Measurements from ENCODE around the gene ANXA2. TPM values are rescaled to one million over a fixed set of nuclear protein-coding genes. Genes with fewer than 3 reads are reported as not detected.
"Not testable (repeated sequence)": the region's sequence is repeated elsewhere in the genome, so short reads cannot be mapped to it uniquely, and the experiment has no call there.

ANXA2 gene
- total RNA-seq, 2 donors from 2014 or later: 28.8 to 92.4 TPM

DNA sequence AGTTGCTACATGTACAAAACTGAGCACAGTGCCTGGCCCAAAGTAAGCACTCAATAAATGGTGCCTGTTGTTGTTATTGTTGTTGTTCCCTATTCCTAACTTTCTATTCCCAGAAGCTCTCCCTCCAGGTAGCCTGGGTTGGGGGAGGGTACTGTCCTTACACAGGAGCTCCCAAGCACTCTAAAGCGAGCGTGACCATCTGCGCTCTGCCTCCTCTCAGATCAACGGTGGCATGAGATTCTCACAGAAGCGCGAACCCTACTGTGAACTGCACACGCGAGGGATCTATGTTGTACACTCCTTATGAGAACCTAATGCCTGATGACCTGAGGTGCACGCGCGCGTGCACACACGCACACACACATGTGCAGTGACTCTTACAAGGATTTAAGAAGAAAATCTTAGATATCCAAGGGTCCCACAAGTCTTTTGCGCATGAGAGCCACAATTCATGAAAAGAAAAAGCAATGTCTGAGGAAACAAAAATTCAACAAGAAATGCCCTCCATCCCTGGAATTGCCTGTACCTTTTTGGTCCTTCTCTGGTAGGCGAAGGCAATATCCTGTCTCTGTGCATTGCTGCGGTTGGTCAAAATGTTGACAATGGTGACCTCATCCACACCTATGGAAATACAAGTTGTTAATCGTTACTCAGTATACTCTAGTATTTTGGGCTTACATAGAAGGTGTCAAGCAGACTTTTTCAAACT lies 33.7 kb downstream of the ANXA2 start:
- Mint-ChIP-seq H3K27ac (no peak overlapping the region), H3K36me3 (peaks cover 8 to 10% of the 10 kb centered on the region in 2 donors), H3K9me3 (no peaks in the 10 kb centered on the region)
- ATAC-seq (no peak), DNase-seq (ENCODE audit: low spot score in 2 of 2) (no peak)

DNA sequence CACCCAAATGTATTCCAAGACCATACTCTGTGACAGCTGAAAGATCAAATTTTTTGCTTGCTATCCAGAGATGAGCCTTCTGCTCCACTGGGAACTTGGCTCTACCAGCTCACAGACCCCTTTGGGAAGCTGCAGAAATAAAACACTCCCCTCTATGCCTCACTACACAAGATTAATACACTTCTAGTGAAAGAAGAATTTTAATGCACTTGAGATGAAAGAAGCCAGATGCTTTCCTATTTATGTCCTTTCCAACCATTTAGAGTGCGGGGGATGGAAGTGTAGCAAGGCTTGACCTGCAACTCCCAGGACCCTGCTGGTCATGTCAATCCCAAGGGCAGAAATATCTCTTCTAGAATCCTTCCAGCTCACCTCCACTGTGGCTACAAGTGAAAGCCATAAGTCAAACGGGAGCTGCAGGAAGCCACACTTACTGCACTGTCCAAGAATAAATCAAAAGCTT lies 34.7 kb downstream of the ANXA2 start:
- Mint-ChIP-seq H3K9me3 (no peaks in the 10 kb centered on the region), H3K27ac (peak overlapping the region; percentile 78 to 82), H3K36me3 (peaks cover 8 to 10% of the 10 kb centered on the region in 2 donors)
- no peak for ATAC-seq
- DNase-seq (ENCODE audit: low spot score in 2 of 2): no peak

DNA sequence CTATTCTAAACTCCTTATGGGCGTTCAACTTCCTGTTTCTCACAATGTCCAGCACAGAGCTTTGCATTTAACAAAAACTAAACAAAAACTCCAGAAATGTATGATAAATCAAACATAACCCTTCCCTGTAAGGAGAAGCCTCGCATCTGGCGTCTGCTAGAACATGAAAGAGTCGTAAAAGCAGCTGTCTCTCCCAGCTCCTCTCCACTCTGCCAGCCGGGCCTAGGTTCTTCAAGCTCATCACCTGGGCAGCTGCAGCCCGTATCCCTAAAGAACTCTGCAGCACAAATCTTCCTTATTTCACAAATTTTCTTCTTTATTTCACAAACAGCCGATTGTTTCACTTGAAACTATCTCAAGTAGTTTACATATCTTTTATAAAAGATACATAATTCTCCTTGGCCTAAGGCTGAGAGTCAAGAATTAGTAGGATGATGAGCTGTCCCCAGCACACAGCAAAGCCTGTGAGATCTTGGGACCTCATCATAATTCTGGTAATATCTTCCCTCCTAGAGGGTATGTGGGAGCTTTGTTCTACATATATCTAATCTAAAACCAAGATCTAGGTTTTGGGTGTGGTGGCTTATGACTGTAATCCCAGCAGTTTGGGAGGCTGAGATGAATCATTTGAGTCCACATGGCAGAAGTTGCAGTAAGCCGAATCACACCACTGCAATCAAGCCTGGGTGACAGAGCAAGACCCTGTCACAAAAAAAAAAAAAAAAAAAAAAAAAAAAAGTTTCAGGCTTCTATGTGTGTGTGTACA lies 35.3 kb downstream of the ANXA2 start:
- no peaks in the 10 kb centered on the region for H3K9me3 Mint-ChIP-seq
- peak overlapping the region; percentile 33 to 78 for H3K27ac Mint-ChIP-seq
- DNase-seq (ENCODE audit: low spot score in 2 of 2): peak in 1 of 2 donors; percentile 42
- H3K36me3 Mint-ChIP-seq: peaks cover 8 to 10% of the 10 kb centered on the region in 2 donors
- ATAC-seq: peak; percentile 98 to 99

DNA sequence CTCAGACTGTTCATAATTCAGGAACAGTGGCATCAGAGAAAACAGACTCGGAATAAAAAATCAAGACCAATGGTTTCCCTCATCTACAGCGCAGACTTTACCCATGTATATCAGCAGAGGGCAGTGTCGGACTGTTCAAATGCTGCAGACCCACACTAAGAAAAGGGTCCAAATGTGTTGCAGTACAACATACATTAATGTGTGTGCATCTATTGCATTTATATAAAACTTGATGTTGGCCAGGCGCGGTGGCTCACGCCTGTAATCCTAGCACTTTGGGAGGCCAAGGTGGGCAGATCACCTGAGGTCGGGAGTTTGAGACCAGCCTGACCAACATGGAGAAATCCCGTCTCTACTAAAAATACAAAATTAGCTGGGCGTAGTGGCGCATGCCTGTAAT lies 38.0 kb downstream of the ANXA2 start:
- not testable (repeated sequence) for ATAC-seq, H3K9me3 Mint-ChIP-seq, H3K27ac Mint-ChIP-seq
- DNase-seq (ENCODE audit: low spot score in 2 of 2): peak in 1 of 2 donors; percentile 30
- peaks cover 8 to 22% of the 10 kb centered on the region in 2 donors for H3K36me3 Mint-ChIP-seq

DNA sequence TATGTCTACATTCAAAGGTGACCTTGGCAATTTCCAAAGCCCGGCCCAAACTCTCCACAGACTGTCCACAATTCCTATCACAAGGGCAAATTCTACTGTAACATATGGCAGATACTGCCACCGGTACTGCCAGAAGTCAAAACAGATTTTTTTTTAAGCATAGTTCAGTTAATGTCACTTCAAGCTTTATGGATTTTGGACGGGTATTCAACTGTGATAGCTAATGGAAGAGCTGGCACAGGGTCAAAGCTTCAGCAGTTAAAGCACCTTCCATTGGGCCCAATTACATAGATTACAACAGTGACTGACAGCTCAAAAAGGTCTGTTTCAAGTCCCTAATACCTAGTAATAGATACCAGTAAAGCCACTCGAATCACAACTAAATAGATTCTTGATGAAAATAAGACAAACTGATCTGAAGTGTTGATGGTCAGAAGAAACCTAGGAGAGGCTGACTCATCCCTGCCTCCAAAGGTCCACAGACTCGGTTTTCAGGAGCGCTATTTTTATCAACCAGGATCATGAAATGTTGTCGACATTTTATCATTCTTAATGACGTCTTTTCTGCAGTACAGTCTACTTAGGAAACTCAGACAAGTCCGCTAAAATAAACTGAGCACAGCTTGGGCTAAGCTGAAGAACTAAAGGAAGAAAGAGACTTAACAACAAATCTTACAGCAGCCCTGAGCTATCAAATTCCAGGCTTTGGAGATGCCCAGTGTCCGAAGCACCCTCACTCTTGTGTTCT lies 38.7 kb downstream of the ANXA2 start:
- H3K9me3 Mint-ChIP-seq: no peaks in the 10 kb centered on the region
- DNase-seq (ENCODE audit: low spot score in 2 of 2) (no peak), ATAC-seq (no peak)
- H3K36me3 Mint-ChIP-seq: peaks cover 8 to 28% of the 10 kb centered on the region in 2 donors
- no peak overlapping the region for H3K27ac Mint-ChIP-seq

DNA sequence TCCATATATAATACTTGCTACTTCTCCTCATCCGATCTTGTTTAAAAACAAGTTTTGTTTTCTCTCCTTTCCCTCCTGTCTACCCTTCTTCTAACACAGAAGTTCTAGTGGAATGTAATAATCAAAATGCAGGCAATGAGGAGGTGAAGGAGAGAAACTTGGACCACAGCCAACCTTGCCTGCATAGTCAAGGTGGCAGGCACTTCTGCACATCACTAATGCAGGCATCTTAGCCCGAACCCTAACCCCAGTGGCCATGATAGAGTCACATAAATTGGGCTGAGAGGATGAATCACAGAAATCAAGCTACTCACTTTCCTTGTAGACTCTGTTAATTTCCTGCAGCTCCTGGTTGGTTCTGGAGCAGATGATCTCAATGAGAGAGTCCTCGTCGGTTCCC lies 41.0 kb downstream of the ANXA2 start:
- DNase-seq (ENCODE audit: low spot score in 2 of 2) (no peak), ATAC-seq (no peak)
- Mint-ChIP-seq H3K9me3 (no peaks in the 10 kb centered on the region), H3K27ac (no peak overlapping the region), H3K36me3 (peaks cover 11 to 37% of the 10 kb centered on the region in 2 donors)

DNA sequence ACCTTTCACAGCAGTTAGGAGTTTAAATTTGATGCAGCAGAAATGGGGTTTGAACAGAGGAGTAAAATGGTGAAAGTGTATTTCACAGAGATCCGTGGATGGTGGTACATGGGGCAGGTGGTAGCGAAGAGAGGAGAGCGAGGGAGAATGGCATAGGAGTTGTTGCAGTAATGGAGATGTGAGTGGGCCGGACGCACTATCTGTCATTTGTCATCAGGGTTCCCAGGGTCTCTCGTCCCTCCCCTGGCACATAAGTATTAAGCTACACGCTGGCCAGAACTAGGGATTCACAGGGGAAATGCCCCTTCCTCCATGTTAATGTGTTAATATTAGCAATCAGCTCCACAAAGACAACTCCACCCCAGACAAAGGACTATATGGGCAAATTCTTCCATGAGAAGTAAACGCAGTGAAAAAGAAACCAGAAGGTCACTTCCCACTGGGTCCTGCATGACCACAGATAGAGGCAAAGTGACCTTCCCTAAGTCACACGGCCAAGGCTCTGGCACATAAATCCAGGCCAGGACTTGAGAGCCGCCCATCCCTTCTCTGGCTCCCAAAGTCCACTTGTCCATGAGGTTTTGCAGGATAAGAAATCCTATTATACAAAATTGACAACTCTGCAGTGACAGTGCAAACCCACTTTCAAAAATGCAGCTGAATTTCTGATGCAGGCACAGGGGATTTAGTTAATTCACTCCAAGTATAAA lies 42.5 kb downstream of the ANXA2 start:
- Mint-ChIP-seq H3K27ac (no peak overlapping the region), H3K36me3 (peaks cover 13 to 36% of the 10 kb centered on the region in 2 donors), H3K9me3 (no peaks in the 10 kb centered on the region)
- DNase-seq (ENCODE audit: low spot score in 2 of 2): no peak
- ATAC-seq: no peak

DNA sequence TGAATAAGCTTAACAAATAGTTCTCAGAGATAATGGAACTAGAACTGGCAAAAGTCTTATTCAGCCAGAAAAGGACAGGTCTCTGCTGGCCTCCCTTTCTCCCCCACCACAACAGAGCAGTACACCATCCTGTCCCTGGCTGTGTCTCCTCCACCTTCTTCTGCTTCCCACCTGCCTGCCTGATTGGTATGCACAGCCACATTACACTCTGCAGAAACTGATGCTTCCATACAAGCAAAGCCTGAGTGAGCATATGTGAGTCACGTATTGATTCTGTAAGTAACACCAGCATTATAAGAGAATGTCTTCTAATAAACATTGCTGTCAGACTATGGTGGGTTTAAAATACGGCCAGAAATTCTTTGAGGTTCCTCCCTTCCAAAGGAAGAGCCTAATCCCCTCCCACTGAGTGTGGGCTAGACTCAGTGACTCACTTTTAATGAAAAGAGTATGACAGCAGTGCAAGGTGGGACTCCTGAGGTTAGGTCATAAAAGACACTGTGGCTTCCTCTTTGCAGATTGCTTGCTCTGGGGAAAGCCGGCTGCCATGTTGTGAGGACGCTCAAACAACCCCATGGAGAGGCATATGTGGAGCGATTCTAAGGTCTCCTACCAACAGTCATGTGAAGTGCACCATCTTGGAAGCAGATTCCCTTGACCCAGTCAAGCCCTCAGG lies 44.4 kb downstream of the ANXA2 start:
- no peak overlapping the region for H3K27ac Mint-ChIP-seq
- no peak for DNase-seq (ENCODE audit: low spot score in 2 of 2)
- no peaks in the 10 kb centered on the region for H3K9me3 Mint-ChIP-seq
- ATAC-seq: peak; percentile 35 to 63
- H3K36me3 Mint-ChIP-seq: peaks cover 13 to 36% of the 10 kb centered on the region in 2 donors

DNA sequence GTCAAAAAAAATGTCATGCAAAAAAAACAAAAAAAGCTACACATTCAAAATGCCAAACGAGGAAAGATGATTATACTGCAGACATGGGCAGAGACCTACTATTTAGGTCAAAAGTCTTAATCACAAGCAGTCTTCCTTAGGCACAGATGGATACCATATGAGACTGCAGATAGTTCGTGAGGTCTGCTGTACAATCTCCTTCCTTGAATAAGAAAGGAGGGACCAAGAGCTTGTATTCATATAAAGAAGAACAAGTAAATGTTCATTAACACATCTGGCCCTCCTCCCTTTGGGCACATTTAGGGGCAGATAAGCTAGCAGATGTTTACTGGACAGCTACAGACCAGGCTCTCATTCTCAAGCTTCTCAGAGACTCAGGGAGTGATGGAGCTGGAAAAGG lies 45.3 kb downstream of the ANXA2 start:
- ATAC-seq (no peak), DNase-seq (ENCODE audit: low spot score in 2 of 2) (no peak)
- Mint-ChIP-seq H3K9me3 (no peaks in the 10 kb centered on the region), H3K27ac (no peak overlapping the region), H3K36me3 (peaks cover 13 to 37% of the 10 kb centered on the region in 2 donors)

DNA sequence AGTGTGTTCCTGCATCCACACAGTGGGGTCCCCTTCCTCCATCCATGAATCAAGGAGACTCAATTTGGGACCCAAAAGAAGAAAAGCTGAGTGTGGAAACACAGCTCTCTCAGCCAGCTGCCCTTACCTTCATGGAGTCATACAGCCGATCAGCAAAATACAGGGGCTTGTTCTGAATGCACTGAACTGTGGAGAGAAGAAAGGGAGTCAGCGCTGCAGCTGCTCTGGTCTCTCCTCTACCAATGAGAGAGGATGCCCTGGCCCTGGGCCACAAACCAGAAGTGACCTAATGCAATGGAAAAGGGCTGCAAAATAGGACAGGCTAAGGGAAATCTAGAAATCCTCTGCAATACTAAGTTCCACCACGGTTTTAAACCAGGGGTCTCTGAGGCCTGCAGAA lies 46.7 kb downstream of the ANXA2 start:
- peaks cover 13 to 40% of the 10 kb centered on the region in 2 donors for H3K36me3 Mint-ChIP-seq
- H3K27ac Mint-ChIP-seq: no peak overlapping the region
- DNase-seq (ENCODE audit: low spot score in 2 of 2) (no peak), ATAC-seq (no peak)
- H3K9me3 Mint-ChIP-seq: no peaks in the 10 kb centered on the region

DNA sequence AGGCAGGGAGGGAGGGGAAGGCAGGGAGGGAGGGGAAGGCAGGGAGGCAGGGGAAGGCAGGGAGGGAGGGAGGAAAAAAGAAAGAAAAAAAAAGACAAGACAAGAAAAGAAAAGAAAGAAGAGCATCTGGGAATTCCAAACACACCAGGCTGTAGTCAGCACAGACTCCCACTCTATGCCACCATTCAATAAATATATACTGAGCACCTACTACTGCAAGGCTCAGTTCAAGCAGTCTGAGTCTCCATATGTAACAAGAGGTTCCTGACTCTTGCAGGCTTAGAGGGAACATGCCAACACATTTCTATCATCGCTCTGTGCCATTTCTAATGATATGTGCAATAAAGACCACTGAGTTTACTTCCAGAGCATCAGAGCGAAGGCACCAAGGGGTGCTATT lies 47.7 kb downstream of the ANXA2 start:
- Mint-ChIP-seq H3K36me3 (peaks cover 13 to 32% of the 10 kb centered on the region in 2 donors), H3K27ac (no peak overlapping the region), H3K9me3 (no peaks in the 10 kb centered on the region)
- ATAC-seq (no peak), DNase-seq (ENCODE audit: low spot score in 2 of 2) (no peak)

DNA sequence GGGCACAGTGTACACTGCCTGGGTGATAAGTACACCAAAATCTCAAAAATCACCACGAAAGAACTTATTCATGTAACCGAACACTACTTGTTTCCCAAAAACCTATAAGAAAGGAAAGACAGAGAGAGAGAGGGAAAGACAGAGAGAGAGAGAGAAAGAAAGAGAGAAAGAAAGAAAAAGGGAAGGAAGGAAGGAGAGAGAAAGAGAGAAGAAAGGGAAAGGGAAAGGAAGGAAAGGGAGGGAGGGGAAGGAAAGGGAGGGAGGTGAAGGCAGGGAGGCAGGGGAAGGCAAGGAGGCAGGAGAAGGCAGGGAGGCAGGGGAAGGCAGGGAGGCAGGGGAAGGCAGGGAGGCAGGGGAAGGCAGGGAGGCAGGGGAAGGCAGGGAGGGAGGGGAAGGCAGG lies 48.2 kb downstream of the ANXA2 start:
- H3K9me3 Mint-ChIP-seq: no peaks in the 10 kb centered on the region
- H3K27ac Mint-ChIP-seq: peak overlapping the region in 1 of 2 donors; percentile 56
- ATAC-seq (no peak), DNase-seq (ENCODE audit: low spot score in 2 of 2) (no peak)
- peaks cover 13 to 27% of the 10 kb centered on the region in 2 donors for H3K36me3 Mint-ChIP-seq

DNA sequence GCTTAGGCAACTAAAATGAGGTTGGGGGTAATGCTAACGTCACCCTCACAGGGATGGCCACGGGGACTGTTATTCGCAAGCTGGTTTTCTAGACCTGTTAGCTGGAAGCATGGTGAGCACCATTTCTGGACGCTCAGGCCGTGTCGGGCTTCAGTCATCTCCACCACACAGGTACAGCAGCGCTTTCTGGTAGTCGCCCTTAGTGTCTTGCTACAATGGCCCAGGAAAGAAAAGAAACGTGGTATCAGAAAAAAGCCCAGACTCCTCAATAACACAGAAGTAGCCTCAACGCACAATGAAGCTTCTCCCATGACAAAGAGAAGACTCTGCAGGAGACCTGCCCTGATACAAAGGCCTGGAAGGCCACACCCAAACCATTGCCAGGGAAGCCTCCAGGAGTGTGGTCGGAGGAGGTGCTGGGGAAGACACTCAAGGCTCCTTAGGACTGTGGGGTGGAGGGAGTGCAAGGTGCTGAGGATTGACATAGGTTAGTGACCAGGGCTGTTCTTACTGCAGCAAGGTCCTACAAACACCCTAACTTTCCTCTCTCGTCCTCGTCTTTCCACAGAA lies 50.2 kb downstream of the ANXA2 start:
- DNase-seq (ENCODE audit: low spot score in 2 of 2) (no peak), ATAC-seq (no peak)
- Mint-ChIP-seq H3K36me3 (peaks cover 4 to 10% of the 10 kb centered on the region in 2 donors), H3K27ac (no peak overlapping the region), H3K9me3 (no peaks in the 10 kb centered on the region)

DNA sequence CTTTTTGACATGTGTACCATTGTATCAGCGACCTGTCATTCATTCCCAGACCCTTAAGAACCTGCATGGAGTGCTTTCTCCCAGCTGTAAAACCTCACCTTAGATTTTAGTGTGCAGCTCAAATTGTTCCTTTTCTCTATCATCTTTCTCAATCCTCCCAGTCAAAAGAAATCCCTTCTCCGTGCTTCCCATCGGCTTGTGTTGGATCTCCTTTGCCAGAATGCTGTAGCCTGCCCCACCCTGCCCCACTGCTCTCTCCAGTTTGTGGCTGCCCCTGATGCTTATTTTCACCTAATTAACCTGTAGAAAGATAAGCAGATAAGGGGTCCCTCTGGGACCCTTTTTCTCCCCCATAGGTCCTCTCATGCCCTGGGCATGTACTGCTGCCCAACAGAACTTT lies 51.1 kb downstream of the ANXA2 start:
- ATAC-seq: no peak
- Mint-ChIP-seq H3K9me3 (no peaks in the 10 kb centered on the region), H3K36me3 (peaks cover under 1 to 5% of the 10 kb centered on the region in 2 donors), H3K27ac (no peak overlapping the region)
- DNase-seq (ENCODE audit: low spot score in 2 of 2): no peak

DNA sequence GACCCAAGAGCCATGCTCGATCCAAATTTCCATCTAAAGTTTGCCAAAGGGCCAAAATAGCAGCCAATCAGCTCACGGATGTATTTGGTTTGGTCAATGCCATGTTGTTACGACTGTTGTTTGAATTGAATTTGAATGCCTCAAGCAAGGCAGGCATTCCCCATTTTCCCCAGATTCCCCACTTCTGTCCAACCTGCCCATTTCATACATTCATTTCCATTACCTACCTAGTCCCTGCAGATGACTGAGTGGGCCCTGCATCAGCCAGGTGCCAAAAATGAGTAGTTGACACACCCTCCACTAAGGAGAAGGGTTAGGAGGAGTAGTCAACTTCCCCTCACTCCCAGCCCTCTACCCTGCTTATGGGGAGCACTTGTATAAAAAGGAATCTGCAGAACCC lies 51.7 kb downstream of the ANXA2 start:
- no peaks in the 10 kb centered on the region for H3K9me3 Mint-ChIP-seq
- no peak overlapping the region for H3K27ac Mint-ChIP-seq
- peaks cover 0 to 5% of the 10 kb centered on the region in 2 donors for H3K36me3 Mint-ChIP-seq
- no peak for ATAC-seq
- no peak for DNase-seq (ENCODE audit: low spot score in 2 of 2)

DNA sequence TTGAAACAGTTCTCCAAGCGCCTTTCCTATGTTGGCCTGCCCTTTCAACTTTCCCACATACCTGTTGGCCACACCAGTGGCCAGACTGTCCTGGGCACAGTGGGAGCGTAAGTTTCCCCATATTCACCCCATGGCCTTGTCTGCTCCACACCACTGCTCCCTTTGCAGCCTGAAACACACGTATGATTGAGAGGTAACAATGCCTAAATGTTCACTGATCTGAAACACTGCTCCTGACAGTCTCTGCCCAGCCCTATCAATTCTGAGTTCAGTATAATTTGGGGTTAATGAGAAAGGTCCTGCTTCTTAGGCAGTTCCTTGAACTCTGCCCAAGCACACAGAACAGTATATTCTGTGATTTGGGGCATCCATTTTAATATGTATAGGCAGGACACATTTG lies 52.2 kb downstream of the ANXA2 start:
- Mint-ChIP-seq H3K27ac (no peak overlapping the region), H3K9me3 (no peaks in the 10 kb centered on the region), H3K36me3 (peaks cover 0 to 5% of the 10 kb centered on the region in 2 donors)
- DNase-seq (ENCODE audit: low spot score in 2 of 2): no peak
- no peak for ATAC-seq
